HG02678 (cell line): ENCODE data around the gene SMIM27.
"Not testable (repeated sequence)": the region's sequence is repeated elsewhere in the genome, so short reads cannot be mapped to it uniquely, and the experiment has no call there.

Experiments used
- ATAC-seq: cut with Tn5 transposase; IDR thresholded peaks from one replicate; pipeline ENCODE4 v1.9.1; 2021; ENCODE audit warnings: mild to moderate bottlenecking, moderate library complexity; ENCODE audit not compliant: unreplicated experiment

SMIM27 gene, protein sequence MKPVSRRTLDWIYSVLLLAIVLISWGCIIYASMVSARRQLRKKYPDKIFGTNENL

DNA sequence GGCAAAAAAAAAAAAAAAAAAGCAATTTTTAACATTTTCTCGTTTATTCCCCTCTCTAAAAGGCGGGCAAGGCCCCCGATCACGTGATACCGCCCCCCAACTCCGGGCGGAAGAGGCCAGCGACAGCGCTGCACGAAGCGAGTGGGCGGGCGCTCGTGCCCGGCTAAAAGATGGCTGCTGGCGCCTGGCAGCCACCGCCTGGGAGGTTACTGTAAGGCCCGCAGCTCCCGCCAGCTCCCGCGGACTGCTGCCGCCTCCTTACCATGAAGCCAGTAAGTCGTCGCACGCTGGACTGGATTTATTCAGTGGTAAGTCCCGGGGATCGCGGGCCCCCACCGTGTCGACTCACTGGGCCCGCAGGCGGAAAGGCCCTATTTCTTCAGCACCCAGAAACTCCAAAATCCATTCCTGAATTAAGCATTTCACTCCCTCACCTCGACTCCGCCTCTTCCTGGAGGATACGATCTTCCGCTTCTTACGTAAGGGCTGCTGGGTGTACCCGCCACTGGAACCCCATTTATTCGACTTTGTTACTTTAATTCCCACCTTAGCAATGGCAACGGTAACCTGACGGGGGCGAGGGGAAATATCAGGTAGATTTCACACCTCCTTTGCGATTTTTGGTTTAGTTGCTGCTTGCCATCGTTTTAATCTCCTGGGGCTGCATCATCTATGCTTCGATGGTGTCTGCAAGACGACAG lies at the start of gene SMIM27, which contains the start of gene TOPORS:
TSS of gene SMIM27 (plus strand) at position 156 of the 701 bp plus-strand sequence. CDS start at position 264, 108 bp downstream.
TSS of gene TOPORS (minus strand) at position 415 of the 701 bp plus-strand sequence. CDS start at position 265, 150 bp downstream.
- peak; percentile 74 for ATAC-seq

DNA sequence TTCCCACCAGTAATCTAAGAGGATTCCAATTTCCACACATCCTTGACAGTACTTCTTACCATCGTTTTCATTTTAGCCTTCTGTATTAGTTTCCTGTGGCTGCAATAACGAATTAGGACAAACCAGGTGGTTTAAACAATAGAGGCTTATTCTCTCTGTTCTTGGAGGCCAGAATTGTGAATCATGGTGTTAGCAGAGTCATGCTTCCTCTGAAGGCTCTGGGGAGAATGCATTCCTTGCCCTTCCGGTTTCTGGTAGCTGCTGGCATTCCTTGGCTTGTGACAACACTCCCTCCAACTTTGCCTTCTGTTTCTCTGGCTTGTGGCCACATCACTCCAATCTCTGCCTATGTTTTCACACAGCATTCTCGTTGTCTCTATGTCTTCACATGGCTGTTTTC lies 49.7 kb upstream of the SMIM27 start:
- no peak for ATAC-seq

DNA sequence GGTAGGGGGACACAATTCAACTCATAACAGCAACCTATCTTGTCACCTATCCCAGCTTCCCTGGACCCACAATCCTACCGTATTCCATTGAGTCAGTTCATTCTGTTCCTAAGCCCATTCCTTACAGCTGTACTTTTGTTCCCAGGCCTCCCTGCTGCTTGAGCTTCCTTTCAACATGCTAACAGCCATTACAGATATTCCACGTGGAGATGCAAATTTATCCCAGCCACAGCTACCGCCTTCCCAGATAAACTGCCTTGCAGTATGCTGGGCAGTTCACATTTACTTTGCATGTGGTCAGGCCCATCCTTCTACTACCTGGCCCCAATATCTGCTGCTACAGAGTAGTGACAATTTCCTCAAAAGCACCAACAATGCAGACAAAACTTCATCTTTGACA lies 49.1 kb upstream of the SMIM27 start:
- ATAC-seq = no peak

DNA sequence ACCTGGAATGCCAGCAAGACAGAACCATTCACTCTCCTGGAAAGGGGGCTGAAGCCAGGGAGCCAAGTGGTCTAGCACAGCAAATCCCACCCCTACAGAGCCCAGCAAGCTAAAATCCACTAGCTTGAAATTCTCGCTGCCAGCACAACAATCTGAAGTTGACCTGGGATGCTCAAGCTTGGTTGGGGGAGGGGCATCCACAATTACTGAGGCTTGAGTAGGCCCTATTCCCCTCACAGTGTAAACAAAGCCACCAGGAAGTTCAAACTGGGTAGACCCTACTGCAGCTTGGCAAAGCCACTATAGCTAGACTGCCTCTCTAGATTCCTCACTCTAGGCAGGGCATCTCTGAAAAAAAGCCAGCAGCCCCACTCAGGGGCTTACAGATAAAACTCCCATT lies 43.4 kb upstream of the SMIM27 start:
- no peak for ATAC-seq

DNA sequence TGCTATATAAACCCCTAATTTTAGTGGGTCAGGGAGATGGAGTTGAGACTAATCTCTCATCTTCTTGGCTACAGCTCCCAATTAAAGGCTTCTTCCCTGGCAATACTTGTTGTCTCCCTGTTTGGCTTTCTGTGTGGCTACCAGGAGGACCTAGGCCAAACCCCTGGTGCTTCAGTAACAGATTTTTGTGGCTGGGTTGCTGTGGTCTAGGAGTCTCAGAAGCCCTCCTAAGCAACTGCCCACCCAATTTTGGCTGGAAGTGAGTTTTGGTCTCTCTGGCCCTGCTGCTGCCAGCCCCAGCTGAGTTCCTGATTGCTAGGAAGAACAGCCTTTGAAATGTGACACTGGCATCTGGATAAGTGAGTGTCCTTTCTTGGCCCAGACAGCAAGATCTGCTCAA lies 35.9 kb upstream of the SMIM27 start:
- ATAC-seq = no peak

DNA sequence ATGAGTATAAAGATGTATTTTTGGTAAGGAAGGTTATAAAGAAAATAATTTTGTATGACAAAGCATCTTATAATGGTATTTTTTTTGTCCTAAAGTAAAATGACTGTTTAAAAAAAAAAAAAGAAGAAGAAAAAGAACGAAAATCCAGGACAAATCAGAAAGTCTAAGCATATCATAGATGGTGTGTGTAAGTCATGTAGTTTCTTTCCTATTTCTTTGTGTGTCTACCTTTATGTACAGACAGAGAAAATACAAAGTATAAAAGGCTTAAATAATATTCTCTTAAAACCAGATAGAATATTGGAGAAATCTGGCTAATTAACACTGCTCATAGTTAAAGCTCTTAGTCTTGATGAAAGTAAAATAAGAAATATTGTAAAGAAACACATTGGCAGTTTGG lies 33.9 kb upstream of the SMIM27 start:
- no peak for ATAC-seq

DNA sequence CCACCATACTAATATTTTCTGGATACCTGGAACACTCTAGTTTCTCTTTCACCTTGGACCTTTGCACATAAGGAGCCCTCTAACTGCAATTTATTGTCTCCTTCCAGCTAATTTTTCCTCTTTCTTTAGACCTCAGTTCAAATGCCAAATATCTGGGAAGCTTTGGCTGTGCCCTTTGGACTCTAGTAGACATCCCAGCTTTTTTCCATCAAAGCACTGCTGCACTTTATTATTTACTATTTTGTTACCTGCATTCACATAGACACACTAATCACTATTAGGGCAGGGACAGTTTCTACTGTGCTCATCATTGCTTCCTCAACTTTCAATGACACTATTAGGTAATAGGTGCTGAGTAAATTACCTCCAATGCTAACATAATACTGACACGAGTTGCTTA lies 28.2 kb upstream of the SMIM27 start:
- ATAC-seq = no peak

DNA sequence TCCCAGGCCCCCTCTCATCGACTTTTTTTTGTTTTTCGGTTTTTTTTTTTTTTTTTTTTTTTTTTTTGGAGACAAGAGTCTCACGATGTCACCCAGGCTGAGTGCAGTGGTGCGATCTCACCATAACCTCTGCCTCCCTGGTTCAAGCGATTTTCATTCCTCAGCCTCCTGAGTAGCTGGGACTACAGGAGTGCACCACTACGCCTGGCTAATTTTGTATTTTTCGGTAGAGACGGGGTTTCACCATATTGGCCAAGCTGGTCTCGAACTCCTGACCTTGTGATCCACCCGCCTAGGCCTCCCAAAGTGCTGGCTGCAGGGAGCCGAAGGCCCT lies 27.6 kb upstream of the SMIM27 start:
- ATAC-seq = not testable (repeated sequence)

DNA sequence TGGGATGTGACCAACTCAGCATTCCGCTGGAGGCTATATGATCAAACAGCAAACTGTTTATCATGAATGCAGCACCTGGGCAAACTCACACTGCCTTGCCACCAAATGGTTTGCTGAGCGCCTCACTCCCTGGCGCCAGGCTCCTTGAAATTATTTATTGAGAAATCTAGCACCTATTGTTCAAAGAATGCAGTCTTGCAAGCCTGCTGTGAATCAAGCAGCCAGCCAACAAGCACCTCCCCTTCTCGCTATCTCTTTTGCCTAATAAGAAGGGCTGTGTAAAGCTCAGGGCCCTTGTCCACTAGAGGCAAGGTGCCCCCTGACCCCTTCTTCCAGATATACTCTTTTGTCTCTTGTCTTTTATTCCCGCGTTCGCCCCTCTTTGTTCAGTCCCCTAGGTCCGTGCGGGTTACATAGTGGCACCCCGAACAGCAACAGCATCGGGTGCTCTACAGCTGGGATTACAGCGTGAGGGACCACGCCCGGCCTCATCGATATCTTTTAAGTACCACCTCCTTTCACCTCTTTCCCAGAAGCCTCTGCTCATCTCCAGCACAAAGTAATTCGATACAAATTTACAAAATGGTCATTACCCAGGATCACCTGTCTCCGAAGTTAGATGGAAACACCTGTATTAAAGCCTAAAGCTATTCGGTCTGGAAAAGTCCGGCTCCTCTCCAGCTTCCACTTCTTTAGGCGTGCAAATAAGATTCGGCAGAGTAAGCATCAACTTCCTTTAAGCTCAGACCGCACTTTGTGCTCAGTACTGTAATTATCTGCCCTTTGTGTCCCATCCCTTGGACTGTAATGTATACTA lies 27.0 kb upstream of the SMIM27 start:
- ATAC-seq = peak; percentile 23

DNA sequence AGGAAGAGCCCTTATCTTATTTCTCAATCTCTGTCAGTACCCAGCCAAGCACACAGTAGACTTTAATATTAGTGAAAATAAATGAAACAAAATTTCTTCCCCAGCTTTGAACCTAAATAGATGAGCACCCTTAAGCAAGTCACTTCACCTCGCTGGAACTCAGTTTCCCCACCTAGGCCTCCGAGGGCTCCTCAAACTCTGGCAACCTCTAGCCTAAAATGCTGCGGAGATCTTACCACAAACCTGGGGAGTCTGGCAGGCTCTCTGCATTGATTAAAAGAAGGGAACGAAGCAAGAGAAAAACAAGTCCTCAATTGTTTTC lies 26.5 kb upstream of the SMIM27 start:
- no peak for ATAC-seq

DNA sequence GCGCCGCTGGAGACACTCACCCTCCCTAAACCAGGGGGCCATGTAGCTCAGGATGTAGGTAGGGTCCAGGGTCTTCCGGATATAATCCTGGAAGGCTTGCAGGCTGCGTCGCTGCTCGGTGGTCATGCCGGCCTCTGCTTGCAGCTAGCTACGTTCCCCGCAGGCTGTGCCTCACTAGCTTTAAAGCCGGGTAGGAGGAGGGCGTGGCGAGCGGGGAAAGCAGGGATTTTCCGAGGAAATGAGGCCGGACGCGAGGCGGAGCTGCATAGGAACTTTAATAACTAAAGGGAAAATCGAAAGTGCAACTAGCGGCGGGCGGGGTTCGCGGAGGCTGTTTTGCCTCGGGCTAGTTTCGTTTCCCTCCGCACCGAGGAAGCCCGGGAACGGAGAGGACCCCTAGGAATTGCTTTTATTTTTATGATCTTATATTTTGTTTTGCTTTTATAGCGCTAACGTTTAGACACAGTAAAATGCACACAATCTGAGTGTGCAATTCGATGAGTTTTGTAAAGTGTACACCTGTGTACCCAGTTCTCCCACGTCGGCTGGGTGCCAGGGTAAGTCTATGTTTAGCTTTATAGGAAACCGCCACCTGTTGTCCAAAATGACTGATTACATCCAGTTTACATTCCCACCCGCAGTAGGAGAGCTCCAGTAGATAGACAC lies 26.0 kb upstream of the SMIM27 start, which contains the start of gene RIGI:
TSS of gene RIGI (minus strand) at position 156 of the 666 bp plus-strand sequence. CDS start at position 126, 30 bp downstream.
- peak; percentile 64 for ATAC-seq

DNA sequence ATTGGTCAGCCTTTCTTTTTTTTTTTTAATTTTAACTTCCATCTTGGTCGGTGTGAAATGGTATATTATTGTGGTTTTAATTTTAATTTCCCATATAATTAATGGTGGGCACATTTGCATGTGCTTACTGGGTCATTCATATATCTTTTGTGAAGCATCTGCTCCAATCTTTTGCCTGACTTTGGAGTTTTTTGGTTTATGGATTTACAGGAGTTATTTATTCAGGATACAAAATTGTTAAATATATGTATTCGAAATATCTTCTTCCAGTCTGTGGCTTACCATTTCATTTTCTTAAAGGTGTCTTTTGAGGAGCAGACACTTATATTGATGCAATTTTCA lies 25.4 kb upstream of the SMIM27 start:
- no peak for ATAC-seq

DNA sequence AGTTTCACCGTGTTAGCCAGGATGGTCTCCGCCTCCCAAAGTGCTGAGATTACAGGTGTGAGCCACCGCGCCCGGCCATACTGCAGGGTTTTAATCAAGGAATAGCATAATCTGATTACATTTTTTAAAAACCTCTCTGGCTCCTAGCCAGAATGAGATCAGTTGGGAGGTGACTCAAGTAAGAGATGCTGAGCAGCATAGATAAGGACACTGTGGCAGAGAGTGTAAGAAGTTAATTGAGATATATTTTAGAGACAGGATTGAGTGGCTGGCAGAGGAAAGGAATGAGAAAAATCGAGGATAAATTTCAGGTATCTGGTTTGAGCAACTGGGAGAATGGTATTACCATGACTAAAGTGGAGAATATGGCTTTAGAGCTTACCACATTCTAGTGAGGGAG lies 18.8 kb upstream of the SMIM27 start:
- ATAC-seq = no peak

DNA sequence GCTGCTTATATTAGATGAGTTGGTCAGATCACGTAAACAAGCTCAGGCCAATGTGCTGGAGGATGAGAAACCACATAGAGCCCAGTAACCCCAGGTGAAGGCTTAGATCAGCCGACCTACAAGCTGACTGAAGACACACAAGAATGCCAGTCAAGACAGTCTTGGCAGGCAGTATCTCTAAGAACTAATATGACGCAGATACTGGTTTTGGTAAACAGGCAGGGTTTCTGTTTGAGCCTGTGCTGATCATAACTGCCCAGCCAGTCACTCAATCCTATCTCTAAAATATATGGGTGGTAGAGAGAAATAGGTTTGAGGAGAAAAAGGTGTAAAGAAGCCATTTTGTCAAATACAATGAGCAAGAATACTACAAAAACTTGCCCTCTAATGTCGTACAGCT lies 18.3 kb upstream of the SMIM27 start:
- ATAC-seq = no peak

DNA sequence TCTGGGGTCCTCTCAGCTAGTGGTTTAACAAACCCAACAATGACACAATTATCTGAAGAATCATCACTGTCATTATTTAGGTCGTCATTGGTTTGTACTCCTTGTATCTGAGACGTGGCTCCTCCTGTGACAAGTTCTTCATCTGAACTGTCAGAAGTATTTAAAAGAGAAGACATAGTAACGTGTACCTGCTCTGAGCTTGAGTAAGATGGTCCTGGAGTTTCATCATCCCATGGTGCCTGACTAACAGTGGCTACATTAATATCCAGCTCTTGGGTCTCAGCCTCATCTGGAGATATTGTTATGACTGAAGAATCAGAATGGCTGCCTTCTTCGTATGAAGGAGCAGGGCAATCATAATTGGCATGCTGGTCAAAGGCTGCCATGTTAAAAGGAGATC lies 9.1 kb upstream of the SMIM27 start:
- no peak for ATAC-seq

DNA sequence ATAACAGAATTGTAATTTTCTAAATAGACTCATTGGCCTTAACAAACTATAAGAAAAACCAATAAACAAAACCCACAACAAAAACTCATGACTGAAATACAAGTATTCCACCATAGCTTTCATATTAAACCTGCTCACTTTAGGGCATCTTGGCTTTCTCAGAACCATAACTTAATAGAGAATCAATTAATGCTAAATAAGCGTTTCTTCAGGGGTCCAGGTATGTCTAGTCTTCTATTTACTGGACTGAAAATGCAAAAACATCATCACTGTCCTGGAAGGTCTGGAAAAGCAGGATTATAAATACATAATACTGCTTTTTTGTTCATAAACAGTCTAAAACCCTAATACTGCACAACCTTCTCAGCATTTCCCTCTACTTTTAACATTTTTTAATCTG lies 6.2 kb upstream of the SMIM27 start:
- ATAC-seq = no peak

DNA sequence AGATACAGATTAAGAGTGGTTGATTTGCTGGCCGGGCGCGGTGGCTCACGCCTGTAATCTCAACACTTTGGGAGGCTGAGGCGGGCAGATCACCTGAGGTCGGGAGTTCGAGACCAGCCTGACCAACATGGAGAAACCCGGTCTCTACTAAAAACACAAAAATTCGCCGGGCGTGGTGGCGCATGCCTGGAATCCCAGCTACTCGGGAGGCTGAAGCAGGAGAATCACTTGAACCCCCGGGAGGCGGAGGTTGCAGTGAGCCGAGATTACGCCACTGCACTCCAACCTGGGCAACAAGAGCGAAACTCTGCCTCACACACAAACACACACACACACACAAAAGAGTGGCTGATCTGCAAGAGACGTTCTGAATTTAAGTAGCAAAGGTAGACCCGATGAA lies 3.9 kb upstream of the SMIM27 start:
- ATAC-seq = not testable (repeated sequence)

DNA sequence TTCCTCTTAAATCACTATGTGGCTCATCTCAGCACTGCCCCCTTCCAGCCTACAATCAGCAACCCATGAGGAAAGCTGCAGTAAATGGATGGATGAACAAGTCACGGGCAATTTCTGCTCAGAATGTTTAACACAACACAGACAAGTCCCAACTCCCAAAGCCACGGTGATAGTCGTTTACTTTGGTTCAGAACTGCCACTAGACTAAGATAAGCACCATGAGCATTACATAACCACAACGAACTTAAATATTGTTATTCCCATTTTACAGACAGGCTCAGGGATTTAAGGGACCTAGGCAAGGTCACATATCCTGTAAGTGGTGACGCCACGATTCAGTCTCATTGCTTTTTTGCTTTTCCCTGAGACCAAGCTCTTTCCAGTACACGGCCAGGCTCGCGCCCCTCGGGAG lies 2.0 kb upstream of the SMIM27 start:
- no peak for ATAC-seq

DNA sequence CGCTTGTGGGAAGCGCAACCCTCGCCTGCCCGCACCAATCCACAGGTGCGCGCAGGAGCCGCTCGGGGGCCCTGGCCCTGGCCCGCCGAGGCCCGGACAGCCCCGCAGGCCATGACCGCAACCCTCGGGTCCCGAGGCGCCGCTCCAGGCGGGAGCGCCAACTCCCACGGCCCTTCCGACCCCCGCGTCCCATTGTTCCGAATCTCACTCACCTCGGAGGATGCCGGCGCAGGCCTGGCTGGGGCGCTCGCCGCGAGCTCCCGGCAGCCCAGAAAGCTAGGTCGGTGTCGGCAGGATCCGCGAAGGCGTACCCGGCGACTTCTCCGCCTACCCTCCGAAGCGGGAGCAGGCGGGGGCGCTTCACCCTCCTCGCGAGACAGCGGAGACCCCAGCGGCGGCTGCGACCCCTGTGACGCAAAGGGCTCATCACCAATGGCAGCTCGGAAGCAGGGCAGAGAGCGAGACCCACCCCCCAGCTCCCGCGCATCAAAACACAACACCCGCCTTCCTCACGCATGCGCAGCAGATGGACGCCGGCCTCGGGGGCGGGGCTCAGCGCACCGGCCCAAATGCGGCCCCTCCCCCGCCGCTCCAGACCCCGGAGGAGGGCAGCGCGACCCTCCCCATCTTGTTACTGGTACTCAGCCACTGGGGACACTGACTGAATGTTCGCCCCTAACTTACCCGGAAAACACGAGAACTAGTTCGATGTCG lies 1.4 kb upstream of the SMIM27 start:
- peak; percentile 71 for ATAC-seq

DNA sequence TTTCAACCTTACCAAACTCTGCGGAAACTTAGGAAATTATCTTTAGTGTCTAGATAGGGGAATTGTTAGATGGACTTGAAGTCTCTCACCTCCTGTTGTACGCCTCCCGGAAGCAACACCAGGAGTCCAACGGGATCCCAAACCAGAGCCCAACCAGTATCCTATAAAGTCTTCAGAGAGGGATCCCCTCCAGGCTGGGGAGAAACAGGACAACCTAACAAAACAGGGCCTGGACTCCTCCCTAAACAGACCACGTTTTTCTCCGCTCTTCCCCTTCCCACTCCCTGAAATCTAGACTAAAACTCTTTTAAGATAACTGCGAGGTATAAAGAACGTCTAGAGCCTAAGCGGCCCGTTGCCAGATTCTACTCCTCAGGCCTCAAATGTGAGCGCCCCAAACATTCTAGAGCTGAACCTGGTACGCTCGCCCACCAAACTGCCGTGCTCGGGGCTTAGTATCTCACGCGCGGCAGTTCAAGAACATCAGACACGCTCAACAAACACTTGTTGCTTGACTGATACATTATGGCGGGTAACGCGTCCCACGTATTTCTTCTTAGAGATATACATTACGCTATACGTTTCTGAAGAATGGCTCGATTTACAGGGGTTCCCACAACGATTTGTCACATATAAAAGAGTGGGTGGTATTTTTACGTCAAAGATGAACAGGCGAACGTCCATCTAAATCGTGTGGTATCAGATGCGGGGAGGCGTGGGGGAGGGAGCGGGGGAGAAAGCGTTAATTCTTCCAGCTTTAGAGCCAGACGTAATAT lies 663 bp upstream of the SMIM27 start:
- no peak for ATAC-seq
